ENCODE measurements around the gene ZC3H10. TPM values are rescaled to one million over a fixed set of nuclear protein-coding genes. Genes with fewer than 3 reads are reported as not detected.
A peak's percentile ranks its signal among the peaks of the same experiment; 100 is the strongest.

Gene ZC3H10
- total RNA-seq, 1 experiment from 2014 or later, result 8.7 TPM

DNA sequence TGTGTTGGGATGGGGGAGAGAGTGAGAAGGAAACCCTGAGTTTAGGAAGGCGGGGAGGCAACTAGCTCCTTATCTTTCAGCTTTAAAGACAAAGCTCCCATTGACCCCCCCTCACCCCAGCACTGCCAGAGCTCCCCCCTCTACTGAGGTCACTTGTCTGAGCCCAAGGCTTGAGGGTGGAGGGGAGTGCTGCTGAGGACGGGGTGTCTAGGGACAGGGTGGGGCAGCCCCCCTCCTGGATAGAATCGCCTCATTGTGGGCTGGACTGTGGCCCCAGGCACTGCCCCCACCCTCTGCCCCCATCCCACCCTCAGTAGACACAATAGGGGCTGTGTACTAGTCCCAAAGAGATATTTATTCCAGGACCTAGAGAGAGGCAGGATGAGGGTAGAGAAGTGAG is 35.1 kb upstream of the ZC3H10 start:
- intact Hi-C loops (cut with micrococcal nuclease), result no loop called here
- peaks cover 6 to 18% of the 10 kb centered on the region in 2 experiments; a peak in 2 of 4 replicates for H3K36me3 ChIP-seq (ENCODE audit: control insufficient read depth in 1 of 2, insufficient read depth in 2 of 2, low read length in 2 of 2)
- no peak overlapping the region for H3K9ac ChIP-seq (ENCODE audit: low read length)
- no peak overlapping the region for H3K4me3 ChIP-seq (replicated peaks in 1 of 2; ENCODE audit: low read depth in 1 of 2, low read length in 2 of 2)
- no peak overlapping the region for H3K4me2 ChIP-seq (ENCODE audit: low read length)
- no peaks in the 10 kb centered on the region for H3K27me3 ChIP-seq (ENCODE audit: insufficient read depth, low read length)
- H3K4me1 ChIP-seq (ENCODE audit: control insufficient read depth in 1 of 2, insufficient read depth in 2 of 2, low read length in 2 of 2), result peaks cover 21 to 48% of the 10 kb centered on the region in 2 experiments
- H3K27ac ChIP-seq (ENCODE audit: low read depth, low read length), result no peak overlapping the region
- ATAC-seq (no peak), DNase-seq (ENCODE audit: low read depth, low spot score) (no peak)
- ChIA-PET RAD21 (ENCODE audit: low non-redundant PET in 1 of 2, low total read pairs in 2 of 2, uncharacterized antibody in 2 of 2, unreplicated experiment in 2 of 2) (no interaction called here), POLR2A (no interaction called here), CTCF (no interaction called here)
- no peaks in the 10 kb centered on the region for H3K9me3 ChIP-seq (ENCODE audit: control insufficient read depth in 1 of 2, insufficient read depth in 1 of 2, low read depth in 1 of 2, low read length in 2 of 2)
- no peaks in the 10 kb centered on the region for H4K20me1 ChIP-seq (ENCODE audit: insufficient read depth)
- BruUV-seq (replicated peaks), result no TSS peak
- TF ChIP-seq, protein P1, sequence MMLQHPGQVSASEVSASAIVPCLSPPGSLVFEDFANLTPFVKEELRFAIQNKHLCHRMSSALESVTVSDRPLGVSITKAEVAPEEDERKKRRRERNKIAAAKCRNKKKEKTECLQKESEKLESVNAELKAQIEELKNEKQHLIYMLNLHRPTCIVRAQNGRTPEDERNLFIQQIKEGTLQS (IDR thresholded peaks at IDR 0.05), result no peak
- TF ChIP-seq SRF (IDR thresholded peaks at IDR 0.05; ENCODE audit: low read depth) (no peak), TCF7L2 (IDR thresholded peaks at IDR 0.05; ENCODE audit: borderline replicate concordance, extremely low read depth, insufficient read depth, insufficient read length) (no peak), POLR2A (IDR thresholded peaks at IDR 0.05; ENCODE audit: borderline replicate concordance, extremely low read depth, insufficient read depth, insufficient read length) (no peak), CEBPB (IDR thresholded peaks at IDR 0.05; ENCODE audit: low read depth) (no peak), EZH2phosphoT487 (IDR thresholded peaks at IDR 0.05; ENCODE audit: borderline replicate concordance) (no peak), RAD21 (IDR thresholded peaks at IDR 0.05; ENCODE audit: low read depth) (no peak)
- TF ChIP-seq, protein P2, sequence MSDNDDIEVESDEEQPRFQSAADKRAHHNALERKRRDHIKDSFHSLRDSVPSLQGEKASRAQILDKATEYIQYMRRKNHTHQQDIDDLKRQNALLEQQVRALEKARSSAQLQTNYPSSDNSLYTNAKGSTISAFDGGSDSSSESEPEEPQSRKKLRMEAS (IDR thresholded peaks at IDR 0.05), result no peak
- no peak overlapping the region for H2AFZ ChIP-seq (ENCODE audit: low read depth, low read length, poor library complexity, severe bottlenecking)
- H3K79me2 ChIP-seq (ENCODE audit: insufficient read depth, low read length), result peaks cover 12% of the 10 kb centered on the region; the same call in 1 of the 2 replicates
- no peaks in the 10 kb centered on the region for H3K9me2 ChIP-seq (ENCODE audit: insufficient read depth)

DNA sequence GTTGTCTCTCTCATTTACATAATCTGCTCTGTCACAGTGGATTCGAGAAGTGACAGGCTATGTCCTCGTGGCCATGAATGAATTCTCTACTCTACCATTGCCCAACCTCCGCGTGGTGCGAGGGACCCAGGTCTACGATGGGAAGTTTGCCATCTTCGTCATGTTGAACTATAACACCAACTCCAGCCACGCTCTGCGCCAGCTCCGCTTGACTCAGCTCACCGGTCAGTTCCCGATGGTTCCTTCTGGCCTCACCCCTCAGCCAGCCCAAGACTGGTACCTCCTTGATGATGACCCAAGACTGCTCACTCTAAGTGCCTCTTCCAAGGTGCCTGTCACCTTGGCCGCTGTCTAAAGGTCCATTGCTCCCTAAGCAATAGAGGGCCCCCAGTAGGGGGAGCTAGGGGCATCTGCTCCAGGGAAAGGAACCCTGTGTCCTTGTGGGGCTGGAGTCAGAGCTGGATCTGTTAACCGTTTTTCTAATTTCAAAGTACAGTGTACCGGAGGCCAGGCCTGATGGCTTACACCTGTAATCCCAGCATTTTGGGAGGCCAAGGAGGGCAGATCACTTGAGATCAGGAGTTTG is 33.0 kb upstream of the ZC3H10 start:
- no TSS peak for BruUV-seq (replicated peaks)
- peak; percentile 47 for ATAC-seq

More for the DNA sequence above, 33.0 kb upstream of the ZC3H10 start:
- ChIA-PET RAD21 (ENCODE audit: low non-redundant PET in 1 of 2, low total read pairs in 2 of 2, uncharacterized antibody in 2 of 2, unreplicated experiment in 2 of 2) (no interaction called here), POLR2A (interaction anchor here (0.7 to 1.3 kb wide), 4 partner anchors 19 to 33 kb away, joined by 3 to 6 read pairs (median 3); partner anchors contain the start of genes PA2G4 and ZC3H10), CTCF (interaction anchor here (0.8 to 1.8 kb wide), 7 partner anchors 10 to 347 kb away, joined by 3 to 13 read pairs (median 4); partner anchors contain the start of genes ORMDL2, PA2G4, RAB5B and SARNP)
- H3K4me3 ChIP-seq (replicated peaks in 1 of 2; ENCODE audit: low read depth in 1 of 2, low read length in 2 of 2), result no peak overlapping the region
- H3K27ac ChIP-seq (ENCODE audit: low read depth, low read length), result no peak overlapping the region
- H3K9ac ChIP-seq (ENCODE audit: low read length), result no peak overlapping the region
- no peaks in the 10 kb centered on the region for H4K20me1 ChIP-seq (ENCODE audit: insufficient read depth)
- peaks cover 15 to 32% of the 10 kb centered on the region in 2 experiments for H3K4me1 ChIP-seq (ENCODE audit: control insufficient read depth in 1 of 2, insufficient read depth in 2 of 2, low read length in 2 of 2)
- H3K4me2 ChIP-seq (ENCODE audit: low read length), result no peak overlapping the region
- DNase-seq (ENCODE audit: low read depth, low spot score), result no peak
- no peaks in the 10 kb centered on the region for H3K9me3 ChIP-seq (ENCODE audit: control insufficient read depth in 1 of 2, insufficient read depth in 1 of 2, low read depth in 1 of 2, low read length in 2 of 2)
- H3K79me2 ChIP-seq (ENCODE audit: insufficient read depth, low read length), result peaks cover 12% of the 10 kb centered on the region; the same call in 1 of the 2 replicates
- peaks cover 10 to 22% of the 10 kb centered on the region in 2 experiments; a peak in 2 of 4 replicates for H3K36me3 ChIP-seq (ENCODE audit: control insufficient read depth in 1 of 2, insufficient read depth in 2 of 2, low read length in 2 of 2)
- no peaks in the 10 kb centered on the region for H3K27me3 ChIP-seq (ENCODE audit: insufficient read depth, low read length)
- intact Hi-C loops (cut with micrococcal nuclease), result no loop called here
- H2AFZ ChIP-seq (ENCODE audit: low read depth, low read length, poor library complexity, severe bottlenecking), result no peak overlapping the region
- TF ChIP-seq RAD21 (IDR thresholded peaks at IDR 0.05; ENCODE audit: low read depth) (peak; percentile 47; the same call in 1 of the 2 replicates), POLR2AphosphoS5 (IDR thresholded peaks at IDR 0.05; ENCODE audit: low read depth, low read length) (no peak), EGR1 (IDR thresholded peaks at IDR 0.05; ENCODE audit: low read depth) (no peak), TCF7L2 (IDR thresholded peaks at IDR 0.05; ENCODE audit: borderline replicate concordance, extremely low read depth, insufficient read depth, insufficient read length) (no peak), POLR2A (IDR thresholded peaks at IDR 0.05; ENCODE audit: borderline replicate concordance, extremely low read depth, insufficient read depth, insufficient read length) (no peak), JUND (IDR thresholded peaks at IDR 0.05) (no peak), EZH2phosphoT487 (IDR thresholded peaks at IDR 0.05; ENCODE audit: borderline replicate concordance) (no peak)
- TF ChIP-seq, protein P2 (IDR thresholded peaks at IDR 0.05), result no peak
- TF ChIP-seq, protein P3, sequence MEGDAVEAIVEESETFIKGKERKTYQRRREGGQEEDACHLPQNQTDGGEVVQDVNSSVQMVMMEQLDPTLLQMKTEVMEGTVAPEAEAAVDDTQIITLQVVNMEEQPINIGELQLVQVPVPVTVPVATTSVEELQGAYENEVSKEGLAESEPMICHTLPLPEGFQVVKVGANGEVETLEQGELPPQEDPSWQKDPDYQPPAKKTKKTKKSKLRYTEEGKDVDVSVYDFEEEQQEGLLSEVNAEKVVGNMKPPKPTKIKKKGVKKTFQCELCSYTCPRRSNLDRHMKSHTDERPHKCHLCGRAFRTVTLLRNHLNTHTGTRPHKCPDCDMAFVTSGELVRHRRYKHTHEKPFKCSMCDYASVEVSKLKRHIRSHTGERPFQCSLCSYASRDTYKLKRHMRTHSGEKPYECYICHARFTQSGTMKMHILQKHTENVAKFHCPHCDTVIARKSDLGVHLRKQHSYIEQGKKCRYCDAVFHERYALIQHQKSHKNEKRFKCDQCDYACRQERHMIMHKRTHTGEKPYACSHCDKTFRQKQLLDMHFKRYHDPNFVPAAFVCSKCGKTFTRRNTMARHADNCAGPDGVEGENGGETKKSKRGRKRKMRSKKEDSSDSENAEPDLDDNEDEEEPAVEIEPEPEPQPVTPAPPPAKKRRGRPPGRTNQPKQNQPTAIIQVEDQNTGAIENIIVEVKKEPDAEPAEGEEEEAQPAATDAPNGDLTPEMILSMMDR (IDR thresholded peaks at IDR 0.05 in 2 of 3, conservative IDR thresholded peaks at IDR 0.05 in 1 of 3; ENCODE audit: borderline replicate concordance in 1 of 3, insufficient read depth in 1 of 3, low read depth in 2 of 3, low read length in 2 of 3), result peak; percentile 21 to 82 (median 48); a peak in 5 of 6 replicates
- H3K9me2 ChIP-seq (ENCODE audit: insufficient read depth), result no peaks in the 10 kb centered on the region
